ENCODE measurements around the gene AIFM1. TPM values are rescaled to one million over a fixed set of nuclear protein-coding genes. Genes with fewer than 3 reads are reported as not detected.

AIFM1 gene
- total and polyA plus RNA-seq, 2 experiments from 2014 or later, result 29.6 to 47.3 TPM

DNA sequence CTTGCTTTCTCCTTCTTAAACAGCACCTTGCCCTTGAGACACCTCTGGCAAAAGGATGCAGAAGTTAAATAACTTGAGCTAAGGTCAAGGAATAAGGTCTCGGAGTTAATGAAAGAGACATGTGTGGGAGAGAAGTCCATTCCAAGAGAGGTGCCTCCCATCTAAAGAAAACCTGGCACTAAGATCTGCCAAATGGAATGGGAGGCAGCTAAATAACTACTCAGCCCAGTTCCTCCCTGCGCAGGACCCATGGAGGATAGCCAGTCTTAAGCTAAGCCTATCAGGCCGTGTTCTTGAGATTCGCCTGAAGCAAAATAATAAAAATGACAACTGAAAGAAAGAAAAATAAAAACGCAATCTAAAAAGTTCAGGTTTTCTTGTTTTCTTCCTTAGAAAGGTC, 34.7 kb downstream of the AIFM1 start:
- Histone ChIP-seq H3K4me3 (no peak overlapping the region), H2AFZ (no peak overlapping the region), H3K27me3 (ENCODE audit: insufficient read depth) (no peaks in the 10 kb centered on the region), H4K20me1 (replicated peaks; ENCODE audit: insufficient read depth) (no peaks in the 10 kb centered on the region), H3F3A (replicated peaks; ENCODE audit: low read depth) (no peaks in the 10 kb centered on the region), H3K27ac (ENCODE audit: low read depth) (no peak overlapping the region), H3K36me3 (ENCODE audit: insufficient read depth) (no peaks in the 10 kb centered on the region; the same call in 1 of the 2 replicates), H3K4me1 (ENCODE audit: insufficient read depth) (no peaks in the 10 kb centered on the region), H3K79me2 (replicated peaks; ENCODE audit: insufficient read depth) (no peaks in the 10 kb centered on the region), H3K9me2 (ENCODE audit: insufficient read depth) (no peaks in the 10 kb centered on the region), H3K4me2 (no peak overlapping the region)
- DNase-seq (ENCODE audit: low spot score) (no peak), ATAC-seq (no peak)
- Mint-ChIP-seq H3K9me3 (no peaks in the 10 kb centered on the region), H3K4me1 (no peaks in the 10 kb centered on the region; the same call in 2 of the 3 replicates), H3K4me3 (no peak overlapping the region), H3K27me3 (ENCODE audit: insufficient read depth, low read depth, poor library complexity) (no peaks in the 10 kb centered on the region), H3K36me3 (ENCODE audit: low read depth) (peaks cover 26% of the 10 kb centered on the region), H3K27ac (no peak overlapping the region)
- TF ChIP-seq, protein P1, sequence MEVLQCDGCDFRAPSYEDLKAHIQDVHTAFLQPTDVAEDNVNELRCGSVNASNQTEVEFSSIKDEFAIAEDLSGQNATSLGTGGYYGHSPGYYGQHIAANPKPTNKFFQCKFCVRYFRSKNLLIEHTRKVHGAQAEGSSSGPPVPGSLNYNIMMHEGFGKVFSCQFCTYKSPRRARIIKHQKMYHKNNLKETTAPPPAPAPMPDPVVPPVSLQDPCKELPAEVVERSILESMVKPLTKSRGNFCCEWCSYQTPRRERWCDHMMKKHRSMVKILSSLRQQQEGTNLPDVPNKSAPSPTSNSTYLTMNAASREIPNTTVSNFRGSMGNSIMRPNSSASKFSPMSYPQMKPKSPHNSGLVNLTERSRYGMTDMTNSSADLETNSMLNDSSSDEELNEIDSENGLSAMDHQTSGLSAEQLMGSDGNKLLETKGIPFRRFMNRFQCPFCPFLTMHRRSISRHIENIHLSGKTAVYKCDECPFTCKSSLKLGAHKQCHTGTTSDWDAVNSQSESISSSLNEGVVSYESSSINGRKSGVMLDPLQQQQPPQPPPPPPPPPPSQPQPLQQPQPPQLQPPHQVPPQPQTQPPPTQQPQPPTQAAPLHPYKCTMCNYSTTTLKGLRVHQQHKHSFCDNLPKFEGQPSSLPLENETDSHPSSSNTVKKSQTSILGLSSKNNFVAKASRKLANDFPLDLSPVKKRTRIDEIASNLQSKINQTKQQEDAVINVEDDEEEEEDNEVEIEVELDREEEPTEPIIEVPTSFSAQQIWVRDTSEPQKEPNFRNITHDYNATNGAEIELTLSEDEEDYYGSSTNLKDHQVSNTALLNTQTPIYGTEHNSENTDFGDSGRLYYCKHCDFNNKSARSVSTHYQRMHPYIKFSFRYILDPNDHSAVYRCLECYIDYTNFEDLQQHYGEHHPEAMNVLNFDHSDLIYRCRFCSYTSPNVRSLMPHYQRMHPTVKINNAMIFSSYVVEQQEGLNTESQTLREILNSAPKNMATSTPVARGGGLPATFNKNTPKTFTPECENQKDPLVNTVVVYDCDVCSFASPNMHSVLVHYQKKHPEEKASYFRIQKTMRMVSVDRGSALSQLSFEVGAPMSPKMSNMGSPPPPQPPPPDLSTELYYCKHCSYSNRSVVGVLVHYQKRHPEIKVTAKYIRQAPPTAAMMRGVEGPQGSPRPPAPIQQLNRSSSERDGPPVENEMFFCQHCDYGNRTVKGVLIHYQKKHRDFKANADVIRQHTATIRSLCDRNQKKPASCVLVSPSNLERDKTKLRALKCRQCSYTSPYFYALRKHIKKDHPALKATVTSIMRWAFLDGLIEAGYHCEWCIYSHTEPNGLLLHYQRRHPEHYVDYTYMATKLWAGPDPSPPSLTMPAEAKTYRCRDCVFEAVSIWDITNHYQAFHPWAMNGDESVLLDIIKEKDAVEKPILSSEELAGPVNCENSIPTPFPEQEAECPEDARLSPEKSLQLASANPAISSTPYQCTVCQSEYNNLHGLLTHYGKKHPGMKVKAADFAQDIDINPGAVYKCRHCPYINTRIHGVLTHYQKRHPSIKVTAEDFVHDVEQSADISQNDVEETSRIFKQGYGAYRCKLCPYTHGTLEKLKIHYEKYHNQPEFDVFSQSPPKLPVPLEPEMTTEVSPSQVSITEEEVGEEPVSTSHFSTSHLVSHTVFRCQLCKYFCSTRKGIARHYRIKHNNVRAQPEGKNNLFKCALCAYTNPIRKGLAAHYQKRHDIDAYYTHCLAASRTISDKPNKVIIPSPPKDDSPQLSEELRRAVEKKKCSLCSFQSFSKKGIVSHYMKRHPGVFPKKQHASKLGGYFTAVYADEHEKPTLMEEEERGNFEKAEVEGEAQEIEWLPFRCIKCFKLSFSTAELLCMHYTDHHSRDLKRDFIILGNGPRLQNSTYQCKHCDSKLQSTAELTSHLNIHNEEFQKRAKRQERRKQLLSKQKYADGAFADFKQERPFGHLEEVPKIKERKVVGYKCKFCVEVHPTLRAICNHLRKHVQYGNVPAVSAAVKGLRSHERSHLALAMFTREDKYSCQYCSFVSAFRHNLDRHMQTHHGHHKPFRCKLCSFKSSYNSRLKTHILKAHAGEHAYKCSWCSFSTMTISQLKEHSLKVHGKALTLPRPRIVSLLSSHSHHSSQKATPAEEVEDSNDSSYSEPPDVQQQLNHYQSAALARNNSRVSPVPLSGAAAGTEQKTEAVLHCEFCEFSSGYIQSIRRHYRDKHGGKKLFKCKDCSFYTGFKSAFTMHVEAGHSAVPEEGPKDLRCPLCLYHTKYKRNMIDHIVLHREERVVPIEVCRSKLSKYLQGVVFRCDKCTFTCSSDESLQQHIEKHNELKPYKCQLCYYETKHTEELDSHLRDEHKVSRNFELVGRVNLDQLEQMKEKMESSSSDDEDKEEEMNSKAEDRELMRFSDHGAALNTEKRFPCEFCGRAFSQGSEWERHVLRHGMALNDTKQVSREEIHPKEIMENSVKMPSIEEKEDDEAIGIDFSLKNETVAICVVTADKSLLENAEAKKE (CRISPR knock-in tag; IDR thresholded peaks at IDR 0.05), result no peak
- TF ChIP-seq, protein P2, sequence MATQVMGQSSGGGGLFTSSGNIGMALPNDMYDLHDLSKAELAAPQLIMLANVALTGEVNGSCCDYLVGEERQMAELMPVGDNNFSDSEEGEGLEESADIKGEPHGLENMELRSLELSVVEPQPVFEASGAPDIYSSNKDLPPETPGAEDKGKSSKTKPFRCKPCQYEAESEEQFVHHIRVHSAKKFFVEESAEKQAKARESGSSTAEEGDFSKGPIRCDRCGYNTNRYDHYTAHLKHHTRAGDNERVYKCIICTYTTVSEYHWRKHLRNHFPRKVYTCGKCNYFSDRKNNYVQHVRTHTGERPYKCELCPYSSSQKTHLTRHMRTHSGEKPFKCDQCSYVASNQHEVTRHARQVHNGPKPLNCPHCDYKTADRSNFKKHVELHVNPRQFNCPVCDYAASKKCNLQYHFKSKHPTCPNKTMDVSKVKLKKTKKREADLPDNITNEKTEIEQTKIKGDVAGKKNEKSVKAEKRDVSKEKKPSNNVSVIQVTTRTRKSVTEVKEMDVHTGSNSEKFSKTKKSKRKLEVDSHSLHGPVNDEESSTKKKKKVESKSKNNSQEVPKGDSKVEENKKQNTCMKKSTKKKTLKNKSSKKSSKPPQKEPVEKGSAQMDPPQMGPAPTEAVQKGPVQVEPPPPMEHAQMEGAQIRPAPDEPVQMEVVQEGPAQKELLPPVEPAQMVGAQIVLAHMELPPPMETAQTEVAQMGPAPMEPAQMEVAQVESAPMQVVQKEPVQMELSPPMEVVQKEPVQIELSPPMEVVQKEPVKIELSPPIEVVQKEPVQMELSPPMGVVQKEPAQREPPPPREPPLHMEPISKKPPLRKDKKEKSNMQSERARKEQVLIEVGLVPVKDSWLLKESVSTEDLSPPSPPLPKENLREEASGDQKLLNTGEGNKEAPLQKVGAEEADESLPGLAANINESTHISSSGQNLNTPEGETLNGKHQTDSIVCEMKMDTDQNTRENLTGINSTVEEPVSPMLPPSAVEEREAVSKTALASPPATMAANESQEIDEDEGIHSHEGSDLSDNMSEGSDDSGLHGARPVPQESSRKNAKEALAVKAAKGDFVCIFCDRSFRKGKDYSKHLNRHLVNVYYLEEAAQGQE (IDR thresholded peaks at IDR 0.05; ENCODE audit: unreplicated experiment), result no peak
- TF ChIP-seq CREB1 (CRISPR knock-in tag; IDR thresholded peaks at IDR 0.05; ENCODE audit: low read depth) (no peak), STAT1 (IDR thresholded peaks at IDR 0.05; ENCODE audit: unreplicated experiment) (no peak), POLR2AphosphoS5 (IDR thresholded peaks at IDR 0.05; ENCODE audit: low read depth) (no peak), JUNB (IDR thresholded peaks at IDR 0.05; ENCODE audit: unreplicated experiment) (no peak), ZNF114 (CRISPR knock-in tag; IDR thresholded peaks at IDR 0.05) (no peak), EZH2phosphoT487 (IDR thresholded peaks at IDR 0.05; ENCODE audit: unreplicated experiment) (no peak), EZH2 (IDR thresholded peaks at IDR 0.05; ENCODE audit: low read depth, unreplicated experiment) (no peak), NANOG (IDR thresholded peaks at IDR 0.05; ENCODE audit: borderline replicate concordance) (no peak), ZNF331 (CRISPR knock-in tag; IDR thresholded peaks at IDR 0.05; ENCODE audit: low read depth) (no peak)
- TF ChIP-seq, protein P3, sequence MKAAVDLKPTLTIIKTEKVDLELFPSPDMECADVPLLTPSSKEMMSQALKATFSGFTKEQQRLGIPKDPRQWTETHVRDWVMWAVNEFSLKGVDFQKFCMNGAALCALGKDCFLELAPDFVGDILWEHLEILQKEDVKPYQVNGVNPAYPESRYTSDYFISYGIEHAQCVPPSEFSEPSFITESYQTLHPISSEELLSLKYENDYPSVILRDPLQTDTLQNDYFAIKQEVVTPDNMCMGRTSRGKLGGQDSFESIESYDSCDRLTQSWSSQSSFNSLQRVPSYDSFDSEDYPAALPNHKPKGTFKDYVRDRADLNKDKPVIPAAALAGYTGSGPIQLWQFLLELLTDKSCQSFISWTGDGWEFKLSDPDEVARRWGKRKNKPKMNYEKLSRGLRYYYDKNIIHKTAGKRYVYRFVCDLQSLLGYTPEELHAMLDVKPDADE (IDR thresholded peaks at IDR 0.05), result no peak
- TF ChIP-seq, protein P4, sequence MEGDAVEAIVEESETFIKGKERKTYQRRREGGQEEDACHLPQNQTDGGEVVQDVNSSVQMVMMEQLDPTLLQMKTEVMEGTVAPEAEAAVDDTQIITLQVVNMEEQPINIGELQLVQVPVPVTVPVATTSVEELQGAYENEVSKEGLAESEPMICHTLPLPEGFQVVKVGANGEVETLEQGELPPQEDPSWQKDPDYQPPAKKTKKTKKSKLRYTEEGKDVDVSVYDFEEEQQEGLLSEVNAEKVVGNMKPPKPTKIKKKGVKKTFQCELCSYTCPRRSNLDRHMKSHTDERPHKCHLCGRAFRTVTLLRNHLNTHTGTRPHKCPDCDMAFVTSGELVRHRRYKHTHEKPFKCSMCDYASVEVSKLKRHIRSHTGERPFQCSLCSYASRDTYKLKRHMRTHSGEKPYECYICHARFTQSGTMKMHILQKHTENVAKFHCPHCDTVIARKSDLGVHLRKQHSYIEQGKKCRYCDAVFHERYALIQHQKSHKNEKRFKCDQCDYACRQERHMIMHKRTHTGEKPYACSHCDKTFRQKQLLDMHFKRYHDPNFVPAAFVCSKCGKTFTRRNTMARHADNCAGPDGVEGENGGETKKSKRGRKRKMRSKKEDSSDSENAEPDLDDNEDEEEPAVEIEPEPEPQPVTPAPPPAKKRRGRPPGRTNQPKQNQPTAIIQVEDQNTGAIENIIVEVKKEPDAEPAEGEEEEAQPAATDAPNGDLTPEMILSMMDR (conservative IDR thresholded peaks at IDR 0.05; ENCODE audit: low read depth in 2 of 2), result no peak

Data from GM23338 (cell line).